Chondrocyte (in vitro differentiated cells): ENCODE measurements around the gene ALKAL2. TPM values are rescaled to one million over a fixed set of nuclear protein-coding genes. Genes with fewer than 3 reads are reported as not detected.

Source experiments
- DNase-seq: peaks from one replicate; pipeline ENCODE4 v3.0.0; 2021; ENCODE audit warnings: mixed read lengths, low spot score
- H3K27ac Mint-ChIP-seq: one replicate; pipeline ENCODE4 v1.8.0; 2021; ENCODE audit warnings: mild to moderate bottlenecking, moderate library complexity, mixed read lengths; ENCODE audit not compliant: unreplicated experiment
- H3K27me3 Mint-ChIP-seq: 2 replicates; pipeline ENCODE4 v1.8.0; 2021; ENCODE audit warnings: low read depth, mixed read lengths
- H3K36me3 Mint-ChIP-seq: 2 replicates; pipeline ENCODE4 v1.8.0; 2021; ENCODE audit warnings: low read depth, mixed read lengths
- H3K4me1 Mint-ChIP-seq: 2 replicates; pipeline ENCODE4 v1.8.0; 2021; ENCODE audit warnings: low read depth, mild to moderate bottlenecking, mixed read lengths
- H3K4me3 Mint-ChIP-seq: one replicate; pipeline ENCODE4 v1.8.0; 2021; ENCODE audit warnings: mild to moderate bottlenecking, moderate library complexity, mixed read lengths; ENCODE audit not compliant: unreplicated experiment
- H3K9me3 Mint-ChIP-seq: 2 replicates; pipeline ENCODE4 v1.8.0; 2021; ENCODE audit warnings: low read depth, mixed read lengths
- CTCF ChIP-seq: fragments of 200-600 bp; sonication (generic); IDR thresholded peaks from 2 replicates; pipeline ENCODE4 v1.5.0; 2021; ENCODE audit warnings: antibody characterized with exemption, mild to moderate bottlenecking, moderate library complexity
- total RNA-seq: library from RNA; stranded (reverse); gene quantifications from 3 replicates; pipeline ENCODE4 v1.2.1, GENCODE V29; 2021

The ALKAL2 gene
- total RNA-seq, 1 donor from 2014 or later = 164 TPM

GRCh38 chr2:286035-286434, 1.9 kb downstream of the ALKAL2 start:
- Mint-ChIP-seq H3K9me3 (no peaks in the 10 kb centered on the region), H3K36me3 (peaks cover 37% of the 10 kb centered on the region), H3K4me1 (peaks cover 28% of the 10 kb centered on the region), H3K27ac (peak overlapping the region; percentile 46), H3K4me3 (peak overlapping the region; percentile 82), H3K27me3 (no peaks in the 10 kb centered on the region)
- no peak for DNase-seq
- no peak for TF ChIP-seq CTCF

- peaks cover 28% of the 10 kb centered on the region for H3K4me1 Mint-ChIP-seq
- no peak for TF ChIP-seq CTCF
- H3K27me3 Mint-ChIP-seq = no peaks in the 10 kb centered on the region
- peaks cover 38% of the 10 kb centered on the region for H3K36me3 Mint-ChIP-seq
- H3K9me3 Mint-ChIP-seq = no peaks in the 10 kb centered on the region
- peak overlapping the region; percentile 82 for H3K4me3 Mint-ChIP-seq
- H3K27ac Mint-ChIP-seq = peak overlapping the region; percentile 46
- no peak for DNase-seq
Measured at GRCh38 chr2:285531-285930, 2.4 kb downstream of the ALKAL2 start.

GRCh38 chr2:284896-285492, 2.9 kb downstream of the ALKAL2 start:
- peak overlapping the region; percentile 45 for H3K27ac Mint-ChIP-seq
- no peak for DNase-seq
- H3K4me3 Mint-ChIP-seq = peak overlapping the region; percentile 82
- no peaks in the 10 kb centered on the region for H3K9me3 Mint-ChIP-seq
- peaks cover 25% of the 10 kb centered on the region for H3K4me1 Mint-ChIP-seq
- no peaks in the 10 kb centered on the region for H3K27me3 Mint-ChIP-seq
- TF ChIP-seq CTCF = no peak
- H3K36me3 Mint-ChIP-seq = peaks cover 39% of the 10 kb centered on the region

GRCh38 chr2:283996-284794, 3.7 kb downstream of the ALKAL2 start:
- Mint-ChIP-seq H3K27ac (no peak overlapping the region), H3K4me3 (no peak overlapping the region), H3K36me3 (peaks cover 42% of the 10 kb centered on the region), H3K9me3 (no peaks in the 10 kb centered on the region), H3K27me3 (no peaks in the 10 kb centered on the region), H3K4me1 (peaks cover 24% of the 10 kb centered on the region)
- DNase-seq = no peak
- TF ChIP-seq CTCF = no peak

- no peak for DNase-seq
- no peaks in the 10 kb centered on the region for H3K27me3 Mint-ChIP-seq
- H3K4me1 Mint-ChIP-seq = peaks cover 24% of the 10 kb centered on the region
- no peak overlapping the region for H3K27ac Mint-ChIP-seq
- peaks cover 48% of the 10 kb centered on the region for H3K36me3 Mint-ChIP-seq
- no peak overlapping the region for H3K4me3 Mint-ChIP-seq
- no peak for TF ChIP-seq CTCF
- no peaks in the 10 kb centered on the region for H3K9me3 Mint-ChIP-seq
Measured at GRCh38 chr2:282371-283263, 5.3 kb downstream of the ALKAL2 start.
